C4-2B (cell line): Measurements from ENCODE around the gene FAM221B.

ENCODE experiments used
- CTCF ChIP-seq: fragments of 450-650 bp; conservative IDR thresholded peaks from 2 replicates; pipeline ENCODE4 v1.5.1; 2017; ENCODE audit warnings: mild to moderate bottlenecking
- ZFX ChIP-seq: fragments of 450-650 bp; IDR thresholded peaks from 2 replicates; pipeline ENCODE4 v1.6.1; 2017

GRCh38 chr9:35870351-35870923 is 41.9 kb upstream of the FAM221B start, which contains the start of gene OR13J1:
- no peak for TF ChIP-seq CTCF
- TF ChIP-seq ZFX, result no peak
